Measurements from ENCODE around the gene TFF2.
A peak's percentile ranks its signal among the peaks of the same experiment; 100 is the strongest.

Gene TFF2, protein sequence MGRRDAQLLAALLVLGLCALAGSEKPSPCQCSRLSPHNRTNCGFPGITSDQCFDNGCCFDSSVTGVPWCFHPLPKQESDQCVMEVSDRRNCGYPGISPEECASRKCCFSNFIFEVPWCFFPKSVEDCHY

DNA sequence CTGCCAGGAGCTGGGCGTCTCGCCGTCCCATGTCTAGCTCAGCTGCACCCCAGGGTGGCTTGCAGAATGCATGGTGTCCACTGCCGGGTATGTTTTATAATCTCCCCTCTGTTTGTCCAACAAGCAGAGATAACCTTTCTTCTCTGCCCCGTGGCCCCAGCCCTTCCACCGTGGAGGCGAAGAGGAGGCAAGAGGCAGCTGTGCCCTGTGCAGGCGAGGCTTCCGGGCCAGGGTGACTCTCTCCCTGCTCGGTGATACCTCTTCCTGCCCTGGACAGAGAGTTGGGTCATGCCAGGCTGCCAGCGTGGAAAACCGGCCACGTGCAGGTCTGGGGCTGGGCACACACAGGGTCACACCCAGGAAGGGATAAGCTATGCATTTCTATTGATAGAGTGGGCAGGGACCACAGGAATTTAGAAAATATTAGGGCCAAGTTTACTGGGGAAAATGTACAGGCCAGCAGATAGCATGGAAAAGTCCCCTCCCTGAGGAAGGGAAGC is at the start of gene TFF2:
TFF2 (minus strand) TSS at position 68 of the 500 bp plus-strand sequence; CDS start at position 31, 37 bp downstream.
- peaks cover 15% of the 10 kb centered on the region for H3K9me3 Mint-ChIP-seq
- H3K36me3 Mint-ChIP-seq: peaks cover 4% of the 10 kb centered on the region
- no peak within 1 kb of the TSS for H3K4me3 Mint-ChIP-seq
- H3K27me3 Mint-ChIP-seq: no peaks in the 10 kb centered on the region
- H3K27ac Mint-ChIP-seq: peak within 1 kb of the TSS; percentile 35
- peaks cover 4% of the 10 kb centered on the region for H3K4me1 Mint-ChIP-seq

DNA sequence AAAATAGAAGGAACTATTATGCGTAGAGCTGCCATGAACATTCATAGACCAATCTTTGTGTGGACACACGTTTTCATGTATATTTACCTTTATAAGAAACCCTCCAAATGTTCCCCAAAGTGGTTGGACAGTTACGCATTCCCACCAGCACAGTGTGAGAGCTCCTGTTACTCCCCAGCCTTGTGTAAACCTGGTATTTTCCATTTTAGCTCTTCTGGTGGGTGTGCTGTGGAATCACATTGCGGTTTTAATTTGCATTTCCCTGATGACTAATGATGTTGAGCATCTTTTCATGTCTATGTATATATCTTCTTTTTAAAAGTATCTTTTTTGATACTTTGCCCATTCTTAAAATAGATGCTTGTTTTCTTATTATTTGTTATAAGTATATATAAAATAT is 49.7 kb upstream of the TFF2 start:
- Mint-ChIP-seq H3K4me1 (peaks cover 66% of the 10 kb centered on the region), H3K27me3 (no peaks in the 10 kb centered on the region), H3K27ac (peak overlapping the region; percentile 86), H3K36me3 (peaks cover 4% of the 10 kb centered on the region), H3K9me3 (peaks cover 5% of the 10 kb centered on the region), H3K4me3 (peak overlapping the region; percentile 33)

DNA sequence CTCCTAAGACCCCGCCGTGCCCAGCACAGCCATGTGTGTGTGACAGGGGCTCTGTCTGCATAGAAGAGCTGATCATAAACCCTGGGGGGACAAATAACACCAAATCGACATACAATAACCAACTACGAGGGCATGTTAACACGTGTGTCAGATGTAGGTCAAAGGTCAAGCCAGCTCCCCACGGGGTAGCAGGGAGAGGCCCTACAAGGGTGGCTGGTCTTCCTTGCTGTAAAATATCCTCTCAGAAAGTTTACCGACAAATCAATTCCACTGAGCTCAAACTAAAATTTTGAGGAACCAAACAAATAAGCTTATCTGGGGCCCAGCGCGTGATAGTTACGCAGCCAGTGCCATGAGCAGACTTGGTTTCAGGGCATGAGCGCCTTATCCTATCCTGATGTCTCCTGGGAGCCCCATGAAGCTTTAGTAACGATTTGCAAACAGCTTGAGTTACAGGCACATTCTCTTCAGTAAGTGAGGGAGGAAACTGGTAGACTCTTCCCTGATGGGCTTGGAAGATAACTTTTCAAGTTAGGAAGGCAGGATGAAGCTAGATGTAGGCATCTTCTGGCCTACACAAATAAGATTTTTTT is 47.7 kb upstream of the TFF2 start:
- Mint-ChIP-seq H3K9me3 (peaks cover 5% of the 10 kb centered on the region), H3K27ac (peak overlapping the region; percentile 73), H3K4me1 (peaks cover 63% of the 10 kb centered on the region), H3K4me3 (peak overlapping the region; percentile 17), H3K36me3 (peaks cover 4% of the 10 kb centered on the region), H3K27me3 (no peaks in the 10 kb centered on the region)

- H3K36me3 Mint-ChIP-seq: peaks cover 4% of the 10 kb centered on the region
- peak overlapping the region; percentile 17 for H3K4me3 Mint-ChIP-seq
- no peaks in the 10 kb centered on the region for H3K27me3 Mint-ChIP-seq
- H3K4me1 Mint-ChIP-seq: peaks cover 65% of the 10 kb centered on the region
- H3K9me3 Mint-ChIP-seq: peaks cover 5% of the 10 kb centered on the region
- H3K27ac Mint-ChIP-seq: peak overlapping the region; percentile 73
Measured at GRCh38 chr21:42397746-42398394, 47.1 kb upstream of the TFF2 start.

DNA sequence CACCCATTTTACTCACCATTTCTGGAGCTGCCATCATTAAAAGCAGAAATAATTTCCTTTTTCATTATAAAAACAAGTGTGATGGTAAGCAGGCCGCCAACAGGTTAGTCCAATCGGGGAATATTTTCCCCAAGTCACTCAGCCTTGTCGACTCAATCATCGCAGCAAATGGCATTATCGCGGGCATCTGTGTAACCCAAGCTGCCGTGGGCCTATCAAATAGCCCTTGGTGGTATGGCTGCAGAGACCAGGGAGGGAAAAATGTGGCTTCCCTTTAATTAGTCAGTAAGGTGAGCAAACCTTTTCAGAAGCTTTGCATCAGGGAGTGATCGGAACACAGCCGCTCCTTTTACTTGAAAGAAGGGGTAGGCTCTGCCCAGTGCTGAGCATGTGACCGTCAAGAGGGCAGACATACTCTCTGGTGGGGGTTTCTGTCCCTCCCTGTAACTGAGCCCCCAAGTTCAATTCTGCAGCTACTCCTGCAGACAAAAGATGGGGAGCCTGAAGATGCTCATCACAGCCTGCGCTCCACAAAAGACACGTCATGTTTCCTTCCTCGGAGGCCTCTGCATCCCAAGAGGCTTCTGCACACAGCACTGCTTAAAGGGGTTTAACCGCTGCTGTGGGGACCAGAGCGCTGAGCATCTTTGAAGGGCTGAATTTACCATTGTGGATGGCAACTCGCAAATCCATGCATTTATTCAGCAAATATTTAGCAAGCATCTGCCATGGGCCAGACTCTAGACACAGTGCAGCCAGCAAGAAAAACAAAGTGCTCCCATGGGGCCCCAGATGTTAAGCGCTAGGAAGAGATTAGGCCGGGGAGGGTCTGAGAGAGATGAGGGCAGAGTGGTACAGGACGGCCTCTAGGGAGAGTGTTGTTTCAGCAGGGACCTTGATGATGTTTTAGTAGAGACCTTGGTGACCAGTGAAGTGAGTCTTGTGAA is 46.3 kb upstream of the TFF2 start:
- peaks cover 65% of the 10 kb centered on the region for H3K4me1 Mint-ChIP-seq
- peak overlapping the region; percentile 51 for H3K27ac Mint-ChIP-seq
- peaks cover 4% of the 10 kb centered on the region for H3K36me3 Mint-ChIP-seq
- H3K4me3 Mint-ChIP-seq: no peak overlapping the region
- peaks cover 5% of the 10 kb centered on the region for H3K9me3 Mint-ChIP-seq
- H3K27me3 Mint-ChIP-seq: no peaks in the 10 kb centered on the region

DNA sequence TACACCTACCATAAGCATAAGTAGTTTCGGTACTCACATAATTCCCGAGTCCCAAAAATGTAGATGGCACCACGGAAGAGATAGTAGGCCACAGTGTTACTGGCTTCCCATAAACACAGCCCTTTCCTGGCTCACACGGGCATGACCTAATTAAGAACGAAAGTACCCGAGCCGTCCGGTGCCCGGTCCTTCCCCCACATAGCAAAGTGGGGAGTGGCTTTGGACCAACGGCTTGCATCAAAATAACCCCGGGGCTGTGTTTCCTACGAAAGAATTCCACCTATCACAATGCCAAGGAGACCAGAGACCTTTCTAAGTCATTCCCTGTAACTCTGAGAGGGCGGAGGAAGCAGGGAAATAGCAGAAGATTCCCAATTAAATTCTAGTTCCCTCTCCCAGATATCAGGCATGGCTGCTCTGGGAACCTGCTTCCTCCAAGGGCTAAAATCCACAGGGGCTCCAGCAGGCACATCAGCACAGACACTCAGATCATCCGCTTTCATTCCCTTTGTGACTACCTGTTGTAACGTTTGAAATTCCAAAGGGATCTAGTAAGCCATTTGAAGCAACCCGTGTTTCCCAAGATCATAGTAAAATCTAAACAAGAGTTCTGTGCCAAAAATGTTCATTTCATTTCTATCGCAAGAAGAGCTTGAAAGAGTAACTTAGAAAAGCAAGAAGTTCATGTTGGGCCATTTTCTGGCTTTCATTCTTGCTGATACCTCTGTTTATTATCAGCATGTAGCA is 45.3 kb upstream of the TFF2 start, which contains the start of gene TMPRSS3:
TMPRSS3 (minus strand) TSS at position 148 of the 747 bp plus-strand sequence. CDS start 635 bp downstream, outside the sequence.
- no peaks in the 10 kb centered on the region for H3K27me3 Mint-ChIP-seq
- H3K4me1 Mint-ChIP-seq: peaks cover 65% of the 10 kb centered on the region
- no peak within 1 kb of the TSS for H3K4me3 Mint-ChIP-seq
- H3K36me3 Mint-ChIP-seq: no peaks in the 10 kb centered on the region
- no peak within 1 kb of the TSS for H3K27ac Mint-ChIP-seq
- no peaks in the 10 kb centered on the region for H3K9me3 Mint-ChIP-seq

DNA sequence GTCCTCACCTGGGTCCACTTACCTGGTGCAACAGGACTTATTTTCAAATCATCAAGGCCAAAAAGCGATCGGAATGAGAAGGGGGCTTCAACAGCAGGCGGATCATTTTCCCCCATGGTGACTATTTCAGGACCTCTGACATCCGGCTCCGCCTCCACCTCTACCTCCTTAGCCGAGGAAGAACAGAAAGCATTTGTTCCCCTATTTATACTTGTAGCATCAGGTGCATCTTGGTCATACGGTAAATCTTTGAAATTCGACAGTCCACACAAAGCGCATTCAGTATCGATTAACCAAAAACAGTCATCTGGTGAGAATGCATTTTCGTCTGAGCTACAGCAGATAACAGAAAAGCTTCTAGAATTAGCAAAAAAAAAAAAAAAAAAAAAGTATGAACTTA is 44.5 kb upstream of the TFF2 start:
- peaks cover 66% of the 10 kb centered on the region for H3K4me1 Mint-ChIP-seq
- no peak overlapping the region for H3K4me3 Mint-ChIP-seq
- H3K27me3 Mint-ChIP-seq: no peaks in the 10 kb centered on the region
- no peaks in the 10 kb centered on the region for H3K9me3 Mint-ChIP-seq
- peaks cover 2% of the 10 kb centered on the region for H3K36me3 Mint-ChIP-seq
- H3K27ac Mint-ChIP-seq: no peak overlapping the region

- H3K4me1 Mint-ChIP-seq: peaks cover 69% of the 10 kb centered on the region
- peaks cover 2% of the 10 kb centered on the region for H3K36me3 Mint-ChIP-seq
- H3K27ac Mint-ChIP-seq: peak overlapping the region; percentile 80
- peak overlapping the region; percentile 75 for H3K4me3 Mint-ChIP-seq
- H3K27me3 Mint-ChIP-seq: no peaks in the 10 kb centered on the region
- no peaks in the 10 kb centered on the region for H3K9me3 Mint-ChIP-seq
Measured at GRCh38 chr21:42393443-42393950, 42.7 kb upstream of the TFF2 start.

DNA sequence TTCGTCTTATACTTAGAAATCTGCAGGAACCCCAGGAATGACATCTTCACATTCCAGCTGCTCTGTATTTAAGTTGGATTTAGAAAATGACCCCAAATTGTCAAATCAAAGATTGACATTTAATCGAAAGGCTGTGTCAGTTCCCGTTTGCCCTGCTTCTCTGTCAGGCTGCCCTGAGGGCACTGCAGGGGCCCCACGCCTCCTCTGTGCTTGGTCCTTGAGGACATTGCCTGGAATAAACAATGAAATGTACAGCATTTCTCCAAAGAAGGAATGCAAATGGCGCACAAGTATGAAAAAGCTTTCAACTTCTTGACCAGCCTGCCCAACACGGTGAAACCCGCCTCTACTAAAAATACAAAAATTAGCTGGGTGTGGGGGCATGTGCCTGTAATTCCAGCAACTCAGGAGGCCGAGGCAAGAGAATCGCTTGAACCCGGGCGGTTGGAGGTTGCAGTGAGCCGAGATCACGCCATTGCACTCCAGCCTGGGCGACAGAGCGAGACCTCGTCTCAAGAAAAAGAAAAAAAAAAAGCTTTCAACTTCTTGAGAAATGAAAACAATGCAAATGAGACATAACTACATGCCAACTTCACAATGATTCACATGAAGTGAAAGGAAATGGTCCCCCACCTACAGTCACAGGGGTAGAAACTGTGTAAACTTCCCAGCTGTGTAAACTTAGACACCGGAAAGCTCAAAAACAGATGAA is 42.1 kb upstream of the TFF2 start:
- Mint-ChIP-seq H3K27ac (peak overlapping the region; percentile 80), H3K4me3 (peak overlapping the region; percentile 75), H3K9me3 (no peaks in the 10 kb centered on the region), H3K36me3 (peaks cover 2% of the 10 kb centered on the region), H3K4me1 (peaks cover 66% of the 10 kb centered on the region), H3K27me3 (no peaks in the 10 kb centered on the region)

DNA sequence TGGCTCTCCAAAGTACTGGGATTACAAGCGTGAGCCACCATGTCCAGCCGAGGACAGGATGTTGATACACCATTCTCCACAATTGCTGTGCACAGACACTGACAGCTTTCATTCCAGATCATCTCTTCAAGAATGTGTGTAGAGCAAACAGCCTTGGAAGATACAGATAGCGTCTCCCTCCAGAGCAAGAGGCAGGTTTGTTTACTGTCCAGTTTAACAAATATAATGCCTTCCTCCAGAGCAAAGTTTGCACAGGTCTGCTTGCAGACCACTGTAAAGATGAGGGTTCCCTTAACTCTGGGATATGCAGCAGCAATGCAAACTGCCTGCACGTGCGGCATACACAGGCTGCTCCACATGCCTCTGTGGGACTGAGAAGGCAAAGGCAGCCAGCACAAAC is 40.5 kb upstream of the TFF2 start:
- H3K9me3 Mint-ChIP-seq: no peaks in the 10 kb centered on the region
- no peaks in the 10 kb centered on the region for H3K27me3 Mint-ChIP-seq
- H3K4me3 Mint-ChIP-seq: no peak overlapping the region
- H3K36me3 Mint-ChIP-seq: peaks cover 2% of the 10 kb centered on the region
- H3K4me1 Mint-ChIP-seq: peaks cover 72% of the 10 kb centered on the region
- peak overlapping the region; percentile 31 for H3K27ac Mint-ChIP-seq

- H3K4me3 Mint-ChIP-seq: no peak overlapping the region
- H3K27ac Mint-ChIP-seq: peak overlapping the region; percentile 79
- H3K4me1 Mint-ChIP-seq: peaks cover 72% of the 10 kb centered on the region
- no peaks in the 10 kb centered on the region for H3K9me3 Mint-ChIP-seq
- peaks cover 2% of the 10 kb centered on the region for H3K36me3 Mint-ChIP-seq
- H3K27me3 Mint-ChIP-seq: no peaks in the 10 kb centered on the region
Measured at GRCh38 chr21:42390696-42391095, 39.9 kb upstream of the TFF2 start.

DNA sequence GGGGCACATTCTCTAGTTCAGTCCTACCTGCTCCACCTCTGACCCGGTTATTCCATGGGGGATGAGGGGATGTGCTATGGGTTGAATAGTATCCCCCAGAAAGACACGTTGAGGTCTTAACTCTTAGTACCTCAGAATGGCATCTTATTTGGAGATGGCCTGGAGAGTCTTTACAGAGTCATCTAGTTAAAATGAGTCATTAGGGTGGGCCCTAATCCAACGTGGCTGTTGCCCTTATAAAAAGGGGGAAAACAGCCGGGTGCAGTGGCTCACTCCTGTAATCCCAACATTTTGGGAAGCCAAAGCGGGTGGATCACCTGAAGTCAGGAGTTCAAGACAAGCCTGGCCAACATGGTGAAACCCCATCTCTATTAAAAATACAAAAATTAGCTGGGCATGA is 39.4 kb upstream of the TFF2 start:
- H3K27me3 Mint-ChIP-seq: no peaks in the 10 kb centered on the region
- no peaks in the 10 kb centered on the region for H3K9me3 Mint-ChIP-seq
- peaks cover 74% of the 10 kb centered on the region for H3K4me1 Mint-ChIP-seq
- H3K27ac Mint-ChIP-seq: no peak overlapping the region
- peaks cover 2% of the 10 kb centered on the region for H3K36me3 Mint-ChIP-seq
- no peak overlapping the region for H3K4me3 Mint-ChIP-seq

GRCh38 chr21:42389449-42389835 is 38.6 kb upstream of the TFF2 start:
- H3K27me3 Mint-ChIP-seq: no peaks in the 10 kb centered on the region
- H3K36me3 Mint-ChIP-seq: peaks cover 2% of the 10 kb centered on the region
- no peaks in the 10 kb centered on the region for H3K9me3 Mint-ChIP-seq
- H3K4me1 Mint-ChIP-seq: peaks cover 77% of the 10 kb centered on the region
- H3K27ac Mint-ChIP-seq: no peak overlapping the region
- no peak overlapping the region for H3K4me3 Mint-ChIP-seq

- Mint-ChIP-seq H3K4me3 (no peak overlapping the region), H3K27me3 (no peaks in the 10 kb centered on the region), H3K9me3 (no peaks in the 10 kb centered on the region), H3K27ac (no peak overlapping the region), H3K36me3 (peaks cover 2% of the 10 kb centered on the region), H3K4me1 (peaks cover 82% of the 10 kb centered on the region)
Measured at GRCh38 chr21:42388740-42389448, 38.1 kb upstream of the TFF2 start.
